HG03439 (cell line): ENCODE results near the gene UBE2V1.
"Not testable (repeated sequence)": the region's sequence is repeated elsewhere in the genome, so short reads cannot be mapped to it uniquely, and the experiment has no call there.

Experiments
- ATAC-seq: cut with Tn5 transposase; IDR thresholded peaks from one replicate; pipeline ENCODE4 v1.9.1; 2021; ENCODE audit warnings: mild to moderate bottlenecking, moderate library complexity; ENCODE audit not compliant: unreplicated experiment

The UBE2V1 gene

GRCh38 chr20:50066161-50066834, 46.7 kb downstream of the UBE2V1 start:
- ATAC-seq, result no peak

- no peak for ATAC-seq
These were observed 47.7 kb downstream of the UBE2V1 start for GRCh38 chr20:50065325-50065615.

GRCh38 chr20:50063763-50064162, 49.2 kb downstream of the UBE2V1 start:
- ATAC-seq, result not testable (repeated sequence)

GRCh38 chr20:50062006-50062838, 50.7 kb downstream of the UBE2V1 start:
- no peak for ATAC-seq

- no peak for ATAC-seq
These were observed 51.6 kb downstream of the UBE2V1 start for GRCh38 chr20:50061151-50062005.

GRCh38 chr20:50058662-50059402, 54.1 kb downstream of the UBE2V1 start:
- no peak for ATAC-seq

GRCh38 chr20:50057714-50058053, 55.3 kb downstream of the UBE2V1 start:
- no peak for ATAC-seq

- no peak for ATAC-seq
These were observed 55.8 kb downstream of the UBE2V1 start for GRCh38 chr20:50056951-50057713.

- no peak for ATAC-seq
These were observed 56.5 kb downstream of the UBE2V1 start for GRCh38 chr20:50056408-50056926.

GRCh38 chr20:50055524-50056083, 57.3 kb downstream of the UBE2V1 start:
- ATAC-seq, result no peak

GRCh38 chr20:50054626-50055511, 58.1 kb downstream of the UBE2V1 start:
- ATAC-seq, result no peak

GRCh38 chr20:50054231-50054547, 58.8 kb downstream of the UBE2V1 start:
- ATAC-seq, result no peak

GRCh38 chr20:50053362-50054230, 59.4 kb downstream of the UBE2V1 start:
- ATAC-seq, result no peak

GRCh38 chr20:50052550-50053361, 60.2 kb downstream of the UBE2V1 start:
- no peak for ATAC-seq

GRCh38 chr20:50050660-50051308, 62.2 kb downstream of the UBE2V1 start:
- no peak for ATAC-seq

- ATAC-seq, result no peak
These were observed 62.7 kb downstream of the UBE2V1 start for GRCh38 chr20:50050214-50050613.
